ENCODE results near the gene EFCC1.
A peak's percentile ranks its signal among the peaks of the same experiment; 100 is the strongest.

Gene EFCC1

DNA sequence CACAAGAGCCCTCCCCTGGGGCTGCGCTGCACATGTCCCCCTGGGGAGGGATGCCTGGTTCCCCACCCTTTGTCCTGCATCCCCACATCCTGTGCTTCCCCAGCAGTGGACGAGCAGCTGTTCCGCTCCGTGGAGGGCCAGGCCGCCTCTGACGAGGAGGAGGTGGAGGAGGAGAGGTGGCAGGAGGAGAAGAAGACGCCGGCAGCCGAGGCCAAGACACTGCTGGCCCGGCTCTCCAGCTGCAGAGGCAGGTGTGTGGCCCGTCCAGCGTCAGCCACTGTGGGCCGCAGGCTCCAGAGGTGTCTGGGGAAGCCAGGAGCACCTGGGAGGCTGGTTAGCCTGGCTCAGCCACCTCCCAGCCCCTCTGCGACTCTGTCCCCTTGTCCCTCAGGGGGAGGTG, 31.6 kb downstream of the EFCC1 start:
- no peak for DNase-seq (ENCODE audit: low spot score)

DNA sequence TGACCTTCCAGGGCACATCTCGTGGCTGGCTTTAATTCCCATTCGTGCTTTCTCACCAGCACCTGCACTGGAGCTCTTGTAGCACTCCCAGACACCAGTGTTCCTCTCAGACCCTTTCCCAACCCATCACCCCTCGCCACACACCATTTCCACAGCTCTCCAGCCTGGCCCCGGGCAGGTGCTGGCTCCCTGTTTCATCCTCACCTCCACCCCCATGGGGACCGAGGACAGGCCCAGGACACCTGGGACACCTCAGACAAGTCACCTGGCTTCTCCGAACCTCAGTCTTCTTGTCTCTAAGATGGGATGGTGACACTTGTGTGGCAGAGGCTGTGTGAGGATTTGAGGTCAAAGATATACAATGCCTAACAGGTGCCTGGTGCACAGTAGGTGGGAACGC, 32.0 kb downstream of the EFCC1 start:
- no peak for DNase-seq (ENCODE audit: low spot score)

- DNase-seq (ENCODE audit: low spot score), result no peak
Observed at GRCh38 chr3:129033633-129034321, 32.7 kb downstream of the EFCC1 start.

DNA sequence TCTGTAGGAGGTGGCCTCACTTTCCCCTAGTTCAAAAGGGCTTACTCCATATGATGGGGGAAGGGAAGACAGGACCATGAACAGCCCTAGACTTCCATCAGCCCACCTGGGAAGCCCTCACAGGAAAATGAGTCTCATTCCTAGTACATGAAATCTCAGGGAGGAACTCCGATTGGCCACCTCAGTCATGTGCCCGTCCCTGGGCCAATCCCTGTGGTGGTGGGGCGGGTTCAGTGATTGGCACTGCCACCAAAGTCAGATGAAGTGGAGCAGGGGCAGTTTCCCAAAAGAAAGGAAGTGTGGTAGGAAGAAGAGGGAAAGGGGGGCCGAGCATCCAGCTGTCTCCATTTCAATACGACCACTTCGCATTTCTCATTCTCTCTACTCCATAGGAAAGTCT, 33.5 kb downstream of the EFCC1 start:
- DNase-seq (ENCODE audit: low spot score), result no peak

- DNase-seq (ENCODE audit: low spot score), result no peak
Observed at GRCh38 chr3:129035360-129036221, 34.5 kb downstream of the EFCC1 start.

GRCh38 chr3:129036222-129037092, 35.4 kb downstream of the EFCC1 start:
- DNase-seq (ENCODE audit: low spot score), result no peak

- no peak for DNase-seq (ENCODE audit: low spot score)
Observed at GRCh38 chr3:129037093-129037419, 36.0 kb downstream of the EFCC1 start.

GRCh38 chr3:129038121-129038855, 37.2 kb downstream of the EFCC1 start:
- DNase-seq (ENCODE audit: low spot score), result peak; percentile 39

GRCh38 chr3:129039271-129040038, 38.4 kb downstream of the EFCC1 start:
- DNase-seq (ENCODE audit: low spot score), result peak; percentile 36

- peak; percentile 37 for DNase-seq (ENCODE audit: low spot score)
Observed at GRCh38 chr3:129040039-129040336, 38.9 kb downstream of the EFCC1 start.

- peak; percentile 42 for DNase-seq (ENCODE audit: low spot score)
Observed at GRCh38 chr3:129040579-129041300, 39.6 kb downstream of the EFCC1 start.

- DNase-seq (ENCODE audit: low spot score), result no peak
Observed at GRCh38 chr3:129045675-129046036, 44.6 kb downstream of the EFCC1 start.

- no peak for DNase-seq (ENCODE audit: low spot score)
Observed at GRCh38 chr3:129046037-129046731, 45.1 kb downstream of the EFCC1 start.

DNA sequence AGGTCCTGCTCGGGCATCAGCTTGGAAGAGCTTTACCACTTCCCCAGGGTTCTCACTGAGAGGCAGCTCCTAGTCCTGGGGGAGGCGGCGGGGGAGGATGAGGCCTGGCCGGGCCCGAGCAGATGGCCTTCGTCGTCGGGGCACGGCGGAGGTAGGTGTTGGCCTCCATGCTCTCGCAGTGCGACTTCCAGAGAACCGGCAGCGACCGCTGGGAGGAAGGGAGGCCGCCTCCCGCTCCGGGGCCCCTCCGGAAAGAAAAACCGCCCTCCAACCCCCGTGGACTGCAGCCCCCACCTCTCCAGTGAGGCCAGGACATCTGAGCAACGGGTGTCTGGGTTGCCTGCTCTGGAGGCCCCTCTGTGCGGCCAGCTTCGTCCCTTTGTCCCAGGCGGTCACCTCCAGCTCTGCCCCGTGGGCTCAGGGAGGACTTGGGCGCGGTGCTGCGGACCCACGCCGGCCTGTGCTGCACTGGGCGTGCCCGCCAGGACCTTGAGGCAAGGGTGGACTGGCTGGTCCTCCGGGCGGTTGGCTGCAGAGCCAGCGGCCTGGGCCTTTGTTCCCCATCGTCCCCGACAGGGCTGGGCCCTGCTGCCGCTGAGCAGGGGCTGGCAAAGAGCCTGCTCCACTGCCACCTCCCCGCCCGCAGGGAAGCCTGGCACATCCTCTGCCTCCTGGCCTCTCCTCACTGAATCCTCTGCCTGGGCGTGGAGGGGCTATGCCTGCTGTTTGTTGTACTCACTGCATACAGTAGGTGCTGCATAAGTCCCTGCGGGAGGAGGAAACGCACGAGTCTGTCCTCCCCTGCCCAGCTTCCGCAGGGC, 45.8 kb downstream of the EFCC1 start:
- DNase-seq (ENCODE audit: low spot score), result no peak

DNA sequence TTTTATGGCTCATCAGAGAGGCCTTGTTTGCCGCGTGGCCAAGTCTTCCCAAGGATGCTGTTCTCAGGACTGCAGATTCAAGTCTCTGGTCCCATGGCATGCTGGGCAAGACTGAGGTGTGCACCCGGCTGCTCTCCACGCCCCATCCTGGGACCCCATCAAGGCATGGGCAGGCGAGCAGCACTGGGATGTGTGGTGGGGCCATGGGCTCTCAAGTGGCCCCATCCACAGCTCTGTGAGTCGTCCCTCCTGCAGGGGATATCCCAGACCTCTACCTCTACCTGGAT, 46.4 kb downstream of the EFCC1 start:
- DNase-seq (ENCODE audit: low spot score), result no peak

GRCh38 chr3:129050556-129051295, 49.6 kb downstream of the EFCC1 start:
- no peak for DNase-seq (ENCODE audit: low spot score)

DNA sequence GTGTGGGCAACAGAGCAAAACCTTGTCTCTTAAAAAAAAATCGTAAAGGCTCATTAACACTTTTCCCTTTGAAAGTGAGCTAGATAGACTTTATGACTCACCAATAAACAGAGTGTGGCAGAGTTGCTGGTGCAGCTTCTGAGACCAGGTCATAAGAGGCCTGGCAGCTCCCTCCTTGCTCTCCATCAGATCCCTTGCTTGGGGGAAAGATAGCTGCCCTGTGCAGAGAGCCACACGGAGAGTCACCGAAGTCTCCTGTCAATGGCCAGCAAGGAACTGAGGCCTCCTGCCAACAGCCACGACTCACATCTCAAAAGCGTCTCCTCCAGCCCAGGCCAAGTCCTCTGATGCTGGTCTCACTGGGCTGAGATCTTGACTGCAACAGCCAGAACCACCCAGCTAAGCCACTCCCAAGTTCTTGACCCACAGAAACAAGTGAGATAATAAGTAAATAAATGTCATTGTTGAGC, 50.8 kb downstream of the EFCC1 start:
- DNase-seq (ENCODE audit: low spot score), result no peak

DNA sequence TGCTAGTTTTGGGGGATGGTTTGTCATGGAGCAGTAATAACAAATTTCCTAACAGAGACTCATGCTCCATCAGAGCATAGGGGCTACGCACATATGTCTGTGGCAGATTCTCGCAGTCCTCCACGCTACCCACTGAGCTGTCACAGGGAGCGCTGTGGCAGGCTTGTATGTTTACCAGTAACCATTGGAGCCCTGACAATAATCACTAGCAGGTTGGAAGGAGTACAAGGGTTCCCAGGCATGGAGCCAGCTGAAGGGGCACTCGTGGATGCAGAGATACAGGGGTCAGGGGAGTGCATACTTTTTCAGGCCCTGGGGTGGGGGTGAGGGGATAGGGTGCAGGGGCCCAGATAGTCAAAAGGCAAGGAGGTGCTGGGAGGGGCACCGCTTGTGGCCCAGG, 51.6 kb downstream of the EFCC1 start:
- peak; percentile 25 for DNase-seq (ENCODE audit: low spot score)
